Body of pancreas (tissue), 4 donors: ENCODE results near the gene COG6. TPM values are rescaled to one million over a fixed set of nuclear protein-coding genes. Genes with fewer than 3 reads are reported as not detected.

Source experiments
- ATAC-seq: fragments of 150-250 bp; one replicate; pipeline ENCODE4 v1.9.1; 2016
- DNase-seq, 4 donors: peaks; one replicate each; pipeline ENCODE4 v3.0.0-alpha.2; 2019
- H3K27ac ChIP-seq, 4 donors: fragments of 200-600 bp; sonication (generic); 1 replicate in 3 of 4; 2 replicates in 1 of 4; pipeline versions ENCODE4 v1.5.1 to v1.6.1; 2016 to 2019; ENCODE audit warnings: mild to moderate bottlenecking in 1 of 4, mixed read lengths in 1 of 4, moderate library complexity in 1 of 4
- H3K27me3 ChIP-seq, 2 donors: fragments of 200-600 bp; sonication (generic); one replicate each; pipeline ENCODE4 v1.6.0; 2016; ENCODE audit warnings: mild to moderate bottlenecking in 1 of 2
- H3K36me3 ChIP-seq, 2 donors: fragments of 200-600 bp; sonication (generic); replicated peaks in 1 of 2; 2 replicates each; pipeline ENCODE4 v1.5.1; 2016; ENCODE audit warnings: low read depth in 2 of 2; ENCODE audit not compliant: insufficient read depth in 1 of 2
- H3K4me1 ChIP-seq: fragments of 200-600 bp; sonication (generic); one replicate; pipeline ENCODE4 v1.6.0; 2016
- H3K4me3 ChIP-seq, 2 donors: fragments of 200-600 bp; sonication (generic); 1 replicate in 1 of 2; 2 replicates in 1 of 2; pipeline ENCODE4 v1.5.1; 2016 to 2019
- H3K9me3 ChIP-seq, 3 donors: fragments of 200-600 bp; sonication (generic); 1 replicate in 2 of 3; 2 replicates in 1 of 3; pipeline ENCODE4 v1.5.1; 2016
- POLR2A ChIP-seq, 3 donors: fragments of 450-650 bp; IDR thresholded peaks; one replicate each; pipeline ENCODE4 v1.6.1; 2016; ENCODE audit warnings: antibody characterized with exemption in 3 of 3, mild to moderate bottlenecking in 2 of 3
- WGBS, 2 donors: methylation state at CpG; one replicate each; pipeline ENCODE4 v1.1.5; 2017; 5-methylcytosine and 5-hydroxymethylcytosine counted together
- intact Hi-C: fragments of 100-400 bp; cut with DNase I; formaldehyde crosslinking; loops from one replicate; pipeline ENCODE4 v1.15.1; 2023
- total RNA-seq, 2 donors: library from RNA; depleted of rRNA; stranded (reverse); fragments of >200 nt; gene quantifications; one replicate each; pipeline ENCODE4 v1.1.0, GENCODE V29; 2016
- TF ChIP-seq, protein P1 (sequence below), 7 experiments: fragments of 450-650 bp in 4 of 7; fragments of 200-600 bp in 3 of 7; sonication (generic) in 3 of 7; IDR thresholded peaks; one replicate each; pipeline ENCODE4 v1.5.1; 2016 to 2019; ENCODE audit warnings: antibody characterized with exemption in 7 of 7

Gene COG6
- total RNA-seq, 2 donors from 2014 or later, result 13.5 to 17.9 TPM

DNA sequence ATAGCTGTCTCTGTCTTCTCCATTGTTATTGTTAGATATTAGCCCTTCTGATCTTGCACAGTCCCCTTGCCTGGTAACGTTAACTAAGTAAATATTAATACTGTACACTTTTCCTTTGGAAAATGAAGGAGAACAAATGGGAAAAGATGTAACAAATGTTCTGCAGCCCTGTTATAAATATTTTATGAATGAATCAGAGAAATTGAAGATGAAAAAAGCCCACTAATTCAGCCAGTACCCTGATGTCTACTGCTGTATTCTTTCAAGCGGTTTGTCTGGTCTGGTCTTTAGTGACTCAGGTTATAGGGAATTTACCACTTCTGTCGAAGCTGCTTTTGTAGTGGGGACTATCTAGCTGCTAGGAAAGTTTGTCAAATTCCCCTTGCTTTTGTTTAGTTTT, 121.0 kb downstream of the COG6 start:
- Histone ChIP-seq H3K27me3 (no peaks in the 10 kb centered on the region), H3K4me3 (no peak overlapping the region), H3K4me1 (no peaks in the 10 kb centered on the region), H3K9me3 (no peaks in the 10 kb centered on the region), H3K36me3 (no peaks in the 10 kb centered on the region), H3K27ac (no peak overlapping the region)
- no peak for TF ChIP-seq POLR2A (IDR thresholded peaks at IDR 0.05)
- TF ChIP-seq, protein P1, sequence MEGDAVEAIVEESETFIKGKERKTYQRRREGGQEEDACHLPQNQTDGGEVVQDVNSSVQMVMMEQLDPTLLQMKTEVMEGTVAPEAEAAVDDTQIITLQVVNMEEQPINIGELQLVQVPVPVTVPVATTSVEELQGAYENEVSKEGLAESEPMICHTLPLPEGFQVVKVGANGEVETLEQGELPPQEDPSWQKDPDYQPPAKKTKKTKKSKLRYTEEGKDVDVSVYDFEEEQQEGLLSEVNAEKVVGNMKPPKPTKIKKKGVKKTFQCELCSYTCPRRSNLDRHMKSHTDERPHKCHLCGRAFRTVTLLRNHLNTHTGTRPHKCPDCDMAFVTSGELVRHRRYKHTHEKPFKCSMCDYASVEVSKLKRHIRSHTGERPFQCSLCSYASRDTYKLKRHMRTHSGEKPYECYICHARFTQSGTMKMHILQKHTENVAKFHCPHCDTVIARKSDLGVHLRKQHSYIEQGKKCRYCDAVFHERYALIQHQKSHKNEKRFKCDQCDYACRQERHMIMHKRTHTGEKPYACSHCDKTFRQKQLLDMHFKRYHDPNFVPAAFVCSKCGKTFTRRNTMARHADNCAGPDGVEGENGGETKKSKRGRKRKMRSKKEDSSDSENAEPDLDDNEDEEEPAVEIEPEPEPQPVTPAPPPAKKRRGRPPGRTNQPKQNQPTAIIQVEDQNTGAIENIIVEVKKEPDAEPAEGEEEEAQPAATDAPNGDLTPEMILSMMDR (IDR thresholded peaks at IDR 0.05), result no peak
- ATAC-seq, result no peak
- intact Hi-C loops, result no loop called here
- 61 to 64% methylated on average over 3 of the region's 3 CpGs for WGBS, 2 donors
- no peak for DNase-seq

DNA sequence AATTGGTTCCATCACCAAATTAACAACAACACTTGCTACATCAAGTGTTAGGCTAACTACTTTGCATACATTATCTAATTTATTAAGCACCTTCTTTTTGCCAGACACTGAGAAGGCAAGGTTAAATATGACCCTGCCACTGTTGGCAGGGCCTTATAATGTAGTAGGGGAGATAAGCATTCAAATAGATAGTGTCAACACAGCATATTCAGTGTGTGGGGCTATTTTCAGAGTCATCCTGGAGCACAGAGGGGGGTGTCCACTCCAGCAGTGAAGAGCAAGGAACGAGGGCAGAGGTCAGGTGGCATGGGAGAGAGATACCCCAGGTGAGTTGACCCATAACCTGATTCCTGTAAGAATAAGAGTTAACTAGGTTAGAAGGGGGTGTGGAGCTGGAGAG, 121.6 kb downstream of the COG6 start:
- no peak for ATAC-seq
- intact Hi-C loops, result no loop called here

DNA sequence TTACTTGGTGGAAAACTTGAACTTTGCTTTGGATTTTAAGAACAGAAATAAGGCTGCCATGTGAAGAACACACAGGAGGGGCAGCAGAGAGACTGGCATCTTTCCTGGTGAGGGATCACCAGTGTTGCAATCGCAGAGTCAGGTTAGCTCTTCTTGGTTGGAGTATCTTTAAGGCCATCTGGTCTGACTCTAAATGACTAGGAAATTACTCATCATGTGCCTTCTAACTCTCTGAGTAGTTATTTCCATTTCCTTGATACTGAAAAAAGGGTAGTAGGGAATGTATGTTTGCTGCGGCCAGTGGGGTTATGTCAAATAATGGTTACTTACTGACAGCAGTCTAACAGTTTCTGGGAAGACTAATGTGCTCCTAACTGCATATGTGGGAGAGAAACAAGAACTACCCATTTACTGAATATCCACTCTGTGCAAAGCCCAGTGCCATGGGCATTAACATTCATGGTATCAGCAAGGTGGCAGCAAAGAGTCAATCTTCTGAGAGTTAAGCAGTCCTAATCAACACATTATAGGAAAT, 122.1 kb downstream of the COG6 start:
- Histone ChIP-seq H3K4me3 (no peak overlapping the region), H3K36me3 (no peaks in the 10 kb centered on the region), H3K9me3 (no peaks in the 10 kb centered on the region), H3K27me3 (no peaks in the 10 kb centered on the region), H3K4me1 (no peaks in the 10 kb centered on the region), H3K27ac (no peak overlapping the region)
- TF ChIP-seq, protein P1 (IDR thresholded peaks at IDR 0.05), result peak in 5 of 7 experiments; percentile 7 to 31 (median 17)
- TF ChIP-seq POLR2A (IDR thresholded peaks at IDR 0.05), result no peak
- intact Hi-C loops, result no loop called here
- 81 to 87% methylated on average over 2 of the region's 2 CpGs for WGBS, 2 donors
- DNase-seq (no peak), ATAC-seq (no peak)

More for the DNA sequence above, 121.6 kb downstream of the COG6 start:
- Histone ChIP-seq H3K9me3 (no peaks in the 10 kb centered on the region), H3K4me1 (no peaks in the 10 kb centered on the region), H3K36me3 (no peaks in the 10 kb centered on the region), H3K27ac (no peak overlapping the region), H3K27me3 (no peaks in the 10 kb centered on the region), H3K4me3 (no peak overlapping the region)
- DNase-seq, result no peak
- WGBS, 2 donors, result 92 to 95% methylated on average over 1 of the region's 1 CpG
- no peak for TF ChIP-seq POLR2A (IDR thresholded peaks at IDR 0.05)
- TF ChIP-seq, protein P1 (IDR thresholded peaks at IDR 0.05), result no peak

DNA sequence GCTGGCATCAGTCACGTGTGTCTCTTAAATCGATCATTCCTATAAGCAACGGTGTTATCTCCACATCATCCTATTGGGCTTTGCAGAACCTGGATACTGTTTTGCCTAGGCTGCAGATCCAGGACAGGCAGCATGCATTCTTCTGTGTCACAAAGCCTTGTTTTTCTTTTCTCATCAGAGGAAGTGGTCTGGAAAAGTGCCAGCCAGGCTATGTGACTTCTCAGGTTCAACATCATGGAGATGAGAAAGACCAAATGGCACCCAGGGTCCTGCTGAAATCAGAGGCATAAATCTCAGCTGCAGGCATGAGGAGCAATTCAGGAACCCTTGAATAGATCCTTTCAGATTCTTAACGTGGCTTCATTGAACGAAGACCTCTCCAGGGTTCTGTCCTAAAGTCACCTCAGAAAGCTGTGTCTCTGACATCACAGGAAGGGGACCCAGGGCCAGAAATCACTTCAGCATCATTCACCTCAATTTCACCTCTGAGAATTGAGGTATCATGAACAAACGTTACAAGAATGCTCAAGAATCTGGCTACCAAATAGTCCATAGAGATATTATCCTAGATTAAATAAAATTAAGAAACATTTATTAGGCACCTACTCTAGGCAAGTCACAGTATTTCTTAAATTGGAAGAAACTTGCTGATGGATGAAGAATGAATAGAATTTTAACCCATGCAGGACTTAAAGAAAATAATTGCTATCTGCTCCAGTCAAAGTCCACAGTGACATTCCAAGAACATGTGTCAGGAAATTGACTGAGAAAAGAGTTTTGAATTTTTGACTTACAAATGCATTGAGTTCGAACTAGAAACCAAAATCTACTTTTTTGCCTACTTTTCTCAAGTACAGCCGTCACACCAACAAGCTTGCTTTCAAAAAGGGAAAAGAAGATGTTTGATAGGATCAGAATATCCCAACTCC, 124.1 kb downstream of the COG6 start:
- H3K27me3 ChIP-seq, result no peaks in the 10 kb centered on the region
- H3K27ac ChIP-seq, result no peak overlapping the region
- no peak for TF ChIP-seq POLR2A (IDR thresholded peaks at IDR 0.05)
- TF ChIP-seq, protein P1 (IDR thresholded peaks at IDR 0.05), result no peak
- intact Hi-C loops, result no loop called here
- H3K9me3 ChIP-seq, result no peaks in the 10 kb centered on the region
- ATAC-seq (no peak), DNase-seq (peak in 1 of 4 donors; percentile 17)
- 80 to 83% methylated on average over 8 of the region's 8 CpGs for WGBS, 2 donors
- H3K4me3 ChIP-seq, result no peak overlapping the region
- H3K36me3 ChIP-seq, result no peaks in the 10 kb centered on the region
- H3K4me1 ChIP-seq, result no peaks in the 10 kb centered on the region
